ENCODE results near the gene SEPHS2.

The SEPHS2 gene

GRCh38 chr16:30429678-30430427 is 15.8 kb downstream of the SEPHS2 start, which contains the start of gene DCTPP1:
Gene DCTPP1 (minus strand): TSS chr16:30430030. CDS start chr16:30429980, 50 bp downstream.
- DNase-seq (ENCODE audit: low read depth): peak; percentile 100

GRCh38 chr16:30429418-30429677 is 16.3 kb downstream of the SEPHS2 start:
- no peak for DNase-seq (ENCODE audit: low read depth)

- DNase-seq (ENCODE audit: low read depth): no peak
These were observed 17.6 kb downstream of the SEPHS2 start for GRCh38 chr16:30428055-30428454.

- DNase-seq (ENCODE audit: low read depth): no peak
These were observed 24.7 kb downstream of the SEPHS2 start for GRCh38 chr16:30421010-30421409.

- DNase-seq (ENCODE audit: low read depth): no peak
These were observed 27.1 kb downstream of the SEPHS2 start for GRCh38 chr16:30418350-30419181.

GRCh38 chr16:30417529-30418349 is 27.9 kb downstream of the SEPHS2 start:
- peak; percentile 89 for DNase-seq (ENCODE audit: low read depth)

GRCh38 chr16:30416624-30417528 is 28.8 kb downstream of the SEPHS2 start:
- no peak for DNase-seq (ENCODE audit: low read depth)

GRCh38 chr16:30416047-30416603 is 29.5 kb downstream of the SEPHS2 start:
- no peak for DNase-seq (ENCODE audit: low read depth)

- DNase-seq (ENCODE audit: low read depth): no peak
These were observed 31.5 kb downstream of the SEPHS2 start for GRCh38 chr16:30414159-30414558.

- DNase-seq (ENCODE audit: low read depth): no peak
These were observed 32.4 kb downstream of the SEPHS2 start for GRCh38 chr16:30413112-30413806.

- DNase-seq (ENCODE audit: low read depth): peak; percentile 90
These were observed 36.3 kb downstream of the SEPHS2 start for GRCh38 chr16:30409125-30410060.

GRCh38 chr16:30407804-30408534 is 37.7 kb downstream of the SEPHS2 start:
- DNase-seq (ENCODE audit: low read depth): peak; percentile 45

- DNase-seq (ENCODE audit: low read depth): peak; percentile 85
These were observed 38.4 kb downstream of the SEPHS2 start, which contains the start of gene ZNF771 for GRCh38 chr16:30407102-30407803. Gene ZNF771 (plus strand): TSS chr16:30407606. CDS start chr16:30408054, 448 bp downstream.

- DNase-seq (ENCODE audit: low read depth): no peak
These were observed 38.9 kb downstream of the SEPHS2 start for GRCh38 chr16:30406795-30407101.

- no peak for DNase-seq (ENCODE audit: low read depth)
These were observed 43.8 kb downstream of the SEPHS2 start for GRCh38 chr16:30401768-30402425.

- DNase-seq (ENCODE audit: low read depth): no peak
These were observed 46.1 kb downstream of the SEPHS2 start for GRCh38 chr16:30399435-30400186.

Data from ELR (cell line).